HepG2 (cell line): ENCODE data around the gene MTG1. TPM values are rescaled to one million over a fixed set of nuclear protein-coding genes. Genes with fewer than 3 reads are reported as not detected.

Source experiments
- ATAD3A ChIP-seq: sonication (generic); formaldehyde crosslinking; IDR thresholded peaks from 2 replicates; pipeline ENCODE4 v1.4.0; 2020; ENCODE audit warnings: missing genetic modification reagents
- BRD4 ChIP-seq: sonication (generic); formaldehyde crosslinking; IDR thresholded peaks from 2 replicates; pipeline ENCODE4 v1.4.0; 2020; ENCODE audit warnings: missing genetic modification reagents
- CEBPG ChIP-seq: IDR thresholded peaks from 2 replicates; pipeline ENCODE4 v1.6.1; 2016
- FOXP1 ChIP-seq, 2 experiments: fragments of 450-650 bp in 1 of 2; IDR thresholded peaks; 2 replicates each; pipeline ENCODE4 v1.6.1; 2017 to 2018; ENCODE audit warnings: antibody characterized with exemption in 1 of 2
- GFI1 ChIP-seq: sonication (generic); formaldehyde crosslinking; IDR thresholded peaks from 2 replicates; pipeline ENCODE4 v1.5.0; 2020; ENCODE audit warnings: missing genetic modification reagents, mild to moderate bottlenecking, borderline replicate concordance
- GRHL1 ChIP-seq: sonication (generic); formaldehyde crosslinking; conservative IDR thresholded peaks from 2 replicates; pipeline ENCODE4 v1.8.0; 2022; ENCODE audit warnings: missing genetic modification reagents
- HES4 ChIP-seq: sonication (generic); formaldehyde crosslinking; IDR thresholded peaks from 2 replicates; pipeline ENCODE4 v1.9.0; 2021; ENCODE audit warnings: mild to moderate bottlenecking, missing genetic modification reagents, borderline replicate concordance
- IKZF4 ChIP-seq: sonication (generic); formaldehyde crosslinking; IDR thresholded peaks from 2 replicates; pipeline ENCODE4 v1.5.1; 2020; ENCODE audit warnings: borderline replicate concordance, mild to moderate bottlenecking, low read depth, missing genetic modification reagents; ENCODE audit errors: not compliant biosample characterization
- KDM5A ChIP-seq: fragments of 200-600 bp; sonication (generic); IDR thresholded peaks from 2 replicates; pipeline ENCODE4 v1.7.0; 2018; ENCODE audit warnings: antibody characterized with exemption, mild to moderate bottlenecking, low read length, borderline replicate concordance
- NRL ChIP-seq: sonication (generic); formaldehyde crosslinking; IDR thresholded peaks from 2 replicates; pipeline ENCODE4 v1.5.0; 2020; ENCODE audit warnings: missing genetic modification reagents, mild to moderate bottlenecking, moderate library complexity, borderline replicate concordance
- RNF219 ChIP-seq: sonication (generic); formaldehyde crosslinking; IDR thresholded peaks from 2 replicates; pipeline ENCODE4 v1.5.0; 2020; ENCODE audit warnings: mild to moderate bottlenecking, missing genetic modification reagents
- SP140L ChIP-seq: sonication (generic); formaldehyde crosslinking; IDR thresholded peaks from 2 replicates; pipeline ENCODE4 v1.4.0; 2020; ENCODE audit warnings: missing genetic modification reagents, borderline replicate concordance
- TBL1XR1 ChIP-seq: fragments of 150-350 bp; IDR thresholded peaks from 2 replicates; pipeline ENCODE4 v1.6.1; 2014; ENCODE audit warnings: borderline replicate concordance, low read length; ENCODE audit not compliant: partially characterized antibody
- TBX3 ChIP-seq: fragments of 450-650 bp; IDR thresholded peaks from 2 replicates; pipeline ENCODE4 v1.6.1; 2017; ENCODE audit warnings: antibody characterized with exemption, mild to moderate bottlenecking, inconsistent platforms, borderline replicate concordance
- ZNF124 ChIP-seq: sonication (generic); formaldehyde crosslinking; IDR thresholded peaks from 2 replicates; pipeline ENCODE4 v1.4.0; 2020; ENCODE audit warnings: missing genetic modification reagents
- ZNF263 ChIP-seq: sonication (generic); formaldehyde crosslinking; IDR thresholded peaks from 2 replicates; pipeline ENCODE4 v1.4.0; 2020; ENCODE audit warnings: missing genetic modification reagents
- ZNF281 ChIP-seq: sonication (generic); formaldehyde crosslinking; IDR thresholded peaks from 2 replicates; pipeline ENCODE4 v1.4.0; 2020; ENCODE audit warnings: missing genetic modification reagents, borderline replicate concordance
- ZNF350 ChIP-seq: sonication (generic); formaldehyde crosslinking; IDR thresholded peaks from 2 replicates; pipeline ENCODE4 v1.4.0; 2020; ENCODE audit warnings: mild to moderate bottlenecking, low read depth, missing genetic modification reagents, borderline replicate concordance
- ZNF563 ChIP-seq: sonication (generic); formaldehyde crosslinking; IDR thresholded peaks from 2 replicates; pipeline ENCODE4 v1.8.0; 2022; ENCODE audit warnings: mild to moderate bottlenecking, moderate library complexity, missing genetic modification reagents
- polyA plus RNA-seq, 8 experiments: library from polyadenylated mRNA; depleted of rRNA in 3 of 8; stranded (reverse) in 7 of 8; unstranded in 1 of 8; fragments of >200 nt; fragmentation: Illumina TruSeq in 4 of 8; extraction: Trizol in 4 of 8; gene quantifications; 2 replicates each; pipeline versions ENCODE4 v1.2.1 to v1.2.3, GENCODE V29; 2011 to 2016; ENCODE audit warnings: low read depth in 4 of 8, missing spikeins in 1 of 8, mixed read lengths in 1 of 8; ENCODE audit not compliant: insufficient read depth in 1 of 8
- total RNA-seq, 5 experiments: library from RNA; depleted of rRNA; stranded (reverse); fragments of >200 nt; fragmentation: Illumina TruSeq; extraction: Trizol; gene quantifications; 2 replicates each; pipeline ENCODE4 v1.2.3, GENCODE V29; 2016; ENCODE audit warnings: low read depth in 1 of 5

The MTG1 gene
- total and polyA plus RNA-seq, 2 of the 13 experiments (the other 11 are each of a cell fraction or from before 2014, with no cell fraction given): 42.0 to 103 TPM

- TF ChIP-seq GRHL1 (CRISPR knock-in tag) (no peak), ZNF124 (CRISPR knock-in tag) (peak; percentile 57; the same call in 1 of the 2 replicates), NRL (CRISPR knock-in tag) (peak; percentile 18; the same call in 1 of the 2 replicates), FOXP1 (IDR thresholded peaks at IDR 0.05) (no peak), FOXP1 (CRISPR knock-in tag; IDR thresholded peaks at IDR 0.05) (peak; percentile 12; the same call in 1 of the 2 replicates), ZNF281 (CRISPR knock-in tag) (peak; percentile 48; the same call in 1 of the 2 replicates), IKZF4 (CRISPR knock-in tag) (peak; percentile 82), RNF219 (CRISPR knock-in tag) (peak; percentile 59; the same call in 1 of the 2 replicates), GFI1 (CRISPR knock-in tag) (peak; percentile 84), ZNF350 (peak; percentile 76), HES4 (CRISPR knock-in tag) (peak; percentile 97), ZNF263 (CRISPR knock-in tag) (peak; percentile 51; the same call in 1 of the 2 replicates), ATAD3A (CRISPR knock-in tag) (0 out of 2 replicates have a peak, but pooled peaks have one; percentile 37), SP140L (CRISPR knock-in tag) (no peak), BRD4 (CRISPR knock-in tag) (peak; percentile 97), ZNF563 (CRISPR knock-in tag) (peak; percentile 95), KDM5A (no peak; the same call in 1 of the 2 replicates), TBX3 (peak; percentile 27; the same call in 1 of the 2 replicates), TBL1XR1 (peak; percentile 12), CEBPG (CRISPR knock-in tag) (no peak)
These were observed at the start of gene MTG1 (continued) for GRCh38 chr10:133394064-133394663.
